H9 (cell line): ENCODE data around the gene FYCO1. TPM values are rescaled to one million over a fixed set of nuclear protein-coding genes. Genes with fewer than 3 reads are reported as not detected.

Source experiments
- DNase-seq: peaks from one replicate; pipeline ENCODE4 v3.0.0-alpha.2; 2017
- H2AFZ ChIP-seq: one replicate; pipeline ENCODE4 v1.6.1; 2013; ENCODE audit warnings: mild to moderate bottlenecking, low read length, control low read depth, moderate library complexity
- H2AK5ac ChIP-seq: 2 replicates; pipeline ENCODE4 v1.6.1; 2013; ENCODE audit warnings: low read length, control low read depth, mixed read lengths; ENCODE audit not compliant: insufficient read length
- H2BK120ac ChIP-seq: one replicate; pipeline ENCODE4 v1.6.1; 2013; ENCODE audit warnings: low read depth, mild to moderate bottlenecking, low read length, control low read depth, inconsistent platforms; ENCODE audit not compliant: poor library complexity, severe bottlenecking
- H2BK12ac ChIP-seq: 2 replicates; pipeline ENCODE4 v1.6.1; 2013; ENCODE audit warnings: low read length, control low read depth, mixed read lengths, low read depth; ENCODE audit not compliant: insufficient read length
- H2BK15ac ChIP-seq: 2 replicates; pipeline ENCODE4 v1.6.1; 2013; ENCODE audit warnings: low read depth, low read length, control low read depth
- H2BK20ac ChIP-seq: one replicate; pipeline ENCODE4 v1.6.1; 2013; ENCODE audit warnings: low read depth, mild to moderate bottlenecking, low read length, control low read depth, inconsistent platforms; ENCODE audit not compliant: poor library complexity, severe bottlenecking
- H2BK5ac ChIP-seq: 2 replicates; pipeline ENCODE4 v1.6.1; 2013; ENCODE audit warnings: low read length, control low read depth, mixed read lengths; ENCODE audit not compliant: insufficient read length
- H3K14ac ChIP-seq: 2 replicates; pipeline ENCODE4 v1.6.1; 2013; ENCODE audit warnings: low read length, control low read depth; ENCODE audit not compliant: insufficient read depth
- H3K18ac ChIP-seq: 2 replicates; pipeline ENCODE4 v1.6.1; 2013; ENCODE audit warnings: low read depth, mild to moderate bottlenecking, mixed read lengths, low read length, control low read depth; ENCODE audit not compliant: insufficient read length
- H3K23ac ChIP-seq: 2 replicates; pipeline ENCODE4 v1.6.1; 2013; ENCODE audit warnings: low read length, control low read depth, mixed read lengths, low read depth; ENCODE audit not compliant: insufficient read length
- H3K23me2 ChIP-seq: 2 replicates; pipeline ENCODE4 v1.6.1; 2013; ENCODE audit warnings: low read depth, mild to moderate bottlenecking, mixed read lengths, low read length, control low read depth; ENCODE audit not compliant: insufficient read length, poor library complexity, severe bottlenecking
- H3K27ac ChIP-seq: 2 replicates; pipeline ENCODE4 v1.5.1; 2013; ENCODE audit warnings: low read length, control low read depth, mixed read lengths, low read depth; ENCODE audit not compliant: insufficient read length
- H3K27me3 ChIP-seq: 2 replicates; pipeline ENCODE4 v1.6.1; 2013; ENCODE audit warnings: low read length, control low read depth, inconsistent platforms; ENCODE audit not compliant: insufficient read depth
- H3K4ac ChIP-seq: 2 replicates; pipeline ENCODE4 v1.6.1; 2013; ENCODE audit warnings: low read depth, mild to moderate bottlenecking, control low read depth, inconsistent platforms, low read length, moderate library complexity
- H3K4me1 ChIP-seq: 2 replicates; pipeline ENCODE4 v1.6.1; 2013; ENCODE audit warnings: low read length, control low read depth, inconsistent platforms; ENCODE audit not compliant: insufficient read depth
- H3K4me2 ChIP-seq: 2 replicates; pipeline ENCODE4 v1.6.1; 2013; ENCODE audit warnings: low read length, control low read depth, mixed read lengths; ENCODE audit not compliant: insufficient read length, insufficient read depth
- H3K56ac ChIP-seq: 2 replicates; pipeline ENCODE4 v1.6.1; 2013; ENCODE audit warnings: low read depth, mild to moderate bottlenecking, mixed read lengths, low read length, control low read depth; ENCODE audit not compliant: insufficient read length
- H3K79me1 ChIP-seq: 2 replicates; pipeline ENCODE4 v1.6.1; 2013; ENCODE audit warnings: low read depth, mild to moderate bottlenecking, moderate library complexity, low read length, control low read depth, inconsistent platforms; ENCODE audit not compliant: insufficient read depth, poor library complexity, severe bottlenecking
- H3K79me2 ChIP-seq: 2 replicates; pipeline ENCODE4 v1.6.1; 2013; ENCODE audit warnings: low read length, control low read depth, inconsistent platforms; ENCODE audit not compliant: insufficient read depth
- H3K9ac ChIP-seq: 2 replicates; pipeline ENCODE4 v1.6.1; 2013; ENCODE audit warnings: low read length, control low read depth, mixed read lengths; ENCODE audit not compliant: insufficient read length; ENCODE audit errors: extremely low read depth
- H3K9me3 ChIP-seq: one replicate; pipeline ENCODE4 v1.6.1; 2013; ENCODE audit warnings: low read depth, low read length, inconsistent platforms; ENCODE audit not compliant: control insufficient read depth
- H3T11ph ChIP-seq: one replicate; pipeline ENCODE4 v1.6.1; 2013; ENCODE audit warnings: mild to moderate bottlenecking, low read length, control low read depth, inconsistent platforms
- H4K20me1 ChIP-seq: one replicate; pipeline ENCODE4 v1.6.1; 2013; ENCODE audit not compliant: control insufficient read depth, insufficient read length, insufficient read depth
- H4K5ac ChIP-seq: 2 replicates; pipeline ENCODE4 v1.6.1; 2013; ENCODE audit warnings: low read depth, mild to moderate bottlenecking, mixed read lengths, low read length, control low read depth; ENCODE audit not compliant: insufficient read length
- H4K8ac ChIP-seq: replicated peaks from 2 replicates; pipeline ENCODE4 v1.6.1; 2013; ENCODE audit warnings: low read length, control low read depth, mixed read lengths, low read depth; ENCODE audit not compliant: insufficient read length
- H4K91ac ChIP-seq: 2 replicates; pipeline ENCODE4 v1.6.1; 2013; ENCODE audit warnings: low read depth, mild to moderate bottlenecking, moderate library complexity, mixed read lengths, low read length, control low read depth; ENCODE audit not compliant: insufficient read length
- H3K27ac Mint-ChIP-seq, 3 experiments: 2 replicates in 2 of 3; 3 replicates in 1 of 3; pipeline ENCODE4 v1.8.0; 2020 to 2021; ENCODE audit warnings: mixed read lengths in 3 of 3, mild to moderate bottlenecking in 1 of 3, moderate library complexity in 1 of 3
- H3K27me3 Mint-ChIP-seq: 2 replicates; pipeline ENCODE4 v1.8.0; 2021; ENCODE audit warnings: low read depth, mild to moderate bottlenecking, moderate library complexity, mixed read lengths
- H3K36me3 Mint-ChIP-seq, 3 experiments: 2 replicates in 2 of 3; 3 replicates in 1 of 3; pipeline ENCODE4 v1.8.0; 2020 to 2021; ENCODE audit warnings: low read depth in 3 of 3, mixed read lengths in 3 of 3; ENCODE audit not compliant: insufficient read depth in 1 of 3
- H3K4me1 Mint-ChIP-seq, 2 experiments: 2 replicates each; pipeline ENCODE4 v1.8.0; 2020; ENCODE audit warnings: mixed read lengths in 2 of 2
- H3K4me3 Mint-ChIP-seq, 2 experiments: 2 replicates in 1 of 2; 3 replicates in 1 of 2; pipeline ENCODE4 v1.8.0; 2020 to 2021; ENCODE audit warnings: mild to moderate bottlenecking in 2 of 2, mixed read lengths in 2 of 2, moderate library complexity in 1 of 2
- H3K9me3 Mint-ChIP-seq, 2 experiments: 2 replicates in 1 of 2; 3 replicates in 1 of 2; pipeline ENCODE4 v1.8.0; 2020; ENCODE audit warnings: mild to moderate bottlenecking in 2 of 2, mixed read lengths in 2 of 2, moderate library complexity in 1 of 2
- WGBS: extraction: QIAGEN DNeasy Blood & Tissue Kit; methylation state at CpG from one replicate; pipeline ENCODE4 v1.1.7; 2013; ENCODE audit warnings: missing lambda C conversion rate, low lambda C conversion rate, mixed read lengths; ENCODE audit not compliant: insufficient read length; ENCODE audit errors: extremely low coverage; 5-methylcytosine and 5-hydroxymethylcytosine counted together
- total RNA-seq: library from RNA; stranded (reverse); gene quantifications from 2 replicates; pipeline ENCODE4 v1.2.1, GENCODE V29; 2021
- TF ChIP-seq, protein P1 (sequence below): fragments of 200-600 bp; sonication (generic); conservative IDR thresholded peaks from 3 replicates; pipeline ENCODE4 v1.8.0; 2021; ENCODE audit warnings: antibody characterized with exemption, mild to moderate bottlenecking

Gene FYCO1
- total RNA-seq, 1 experiment from 2014 or later: 10.4 TPM

DNA sequence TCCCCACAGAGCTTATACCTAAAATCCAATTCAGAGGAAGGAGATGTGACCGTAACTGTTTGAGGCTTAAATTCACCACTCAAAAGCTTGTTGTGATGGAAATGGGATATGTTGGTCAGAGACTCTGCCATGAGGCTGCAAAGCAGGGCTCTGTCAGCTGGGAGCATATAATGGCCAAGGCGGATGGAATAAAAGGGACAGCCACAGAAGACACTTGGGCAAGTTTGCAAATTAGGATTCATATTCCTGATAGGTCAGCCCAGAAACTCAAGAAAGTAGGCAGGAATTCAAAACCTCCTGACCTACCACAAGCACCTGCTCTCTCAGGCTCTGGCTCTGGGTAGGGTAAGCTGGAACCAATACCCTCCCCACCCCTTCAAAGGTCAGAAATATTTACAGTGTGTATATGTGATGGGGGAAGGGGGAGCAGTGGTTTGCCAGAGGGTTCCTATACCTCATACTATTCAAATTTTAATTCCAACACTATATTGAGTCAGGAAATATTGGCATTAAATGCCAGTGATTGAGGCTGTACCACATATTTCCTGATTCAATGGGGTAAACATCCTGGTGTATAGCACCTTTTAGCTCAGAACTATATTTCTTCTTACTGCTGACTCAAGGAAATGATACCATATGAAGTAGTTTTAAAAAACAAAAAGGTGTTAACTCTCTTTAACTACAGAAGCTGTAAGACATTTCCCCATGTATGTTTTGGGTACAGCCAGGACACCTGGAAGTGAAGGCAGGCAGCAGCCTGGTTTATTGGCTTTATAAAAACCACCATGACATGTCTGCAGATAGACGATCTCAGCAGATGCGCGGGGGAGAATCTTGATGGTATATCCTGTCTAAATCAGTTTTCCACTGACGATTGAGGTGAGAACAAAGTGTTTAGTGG is 19.2 kb downstream of the FYCO1 start:
- no peak overlapping the region for H2BK120ac ChIP-seq
- H3K27ac ChIP-seq: no peak overlapping the region
- H3K9ac ChIP-seq: no peak overlapping the region
- H3K4me1 ChIP-seq: no peaks in the 10 kb centered on the region
- WGBS: no CpG with 5 or more reads among the region's 6 CpGs
- H3K36me3 Mint-ChIP-seq: peaks cover 17 to 78% (median 63%) of the 10 kb centered on the region in 3 experiments; a peak in 6 of 7 replicates
- no peak overlapping the region for H3K4me2 ChIP-seq
- no peak overlapping the region for H3K14ac ChIP-seq
- TF ChIP-seq, protein P1, sequence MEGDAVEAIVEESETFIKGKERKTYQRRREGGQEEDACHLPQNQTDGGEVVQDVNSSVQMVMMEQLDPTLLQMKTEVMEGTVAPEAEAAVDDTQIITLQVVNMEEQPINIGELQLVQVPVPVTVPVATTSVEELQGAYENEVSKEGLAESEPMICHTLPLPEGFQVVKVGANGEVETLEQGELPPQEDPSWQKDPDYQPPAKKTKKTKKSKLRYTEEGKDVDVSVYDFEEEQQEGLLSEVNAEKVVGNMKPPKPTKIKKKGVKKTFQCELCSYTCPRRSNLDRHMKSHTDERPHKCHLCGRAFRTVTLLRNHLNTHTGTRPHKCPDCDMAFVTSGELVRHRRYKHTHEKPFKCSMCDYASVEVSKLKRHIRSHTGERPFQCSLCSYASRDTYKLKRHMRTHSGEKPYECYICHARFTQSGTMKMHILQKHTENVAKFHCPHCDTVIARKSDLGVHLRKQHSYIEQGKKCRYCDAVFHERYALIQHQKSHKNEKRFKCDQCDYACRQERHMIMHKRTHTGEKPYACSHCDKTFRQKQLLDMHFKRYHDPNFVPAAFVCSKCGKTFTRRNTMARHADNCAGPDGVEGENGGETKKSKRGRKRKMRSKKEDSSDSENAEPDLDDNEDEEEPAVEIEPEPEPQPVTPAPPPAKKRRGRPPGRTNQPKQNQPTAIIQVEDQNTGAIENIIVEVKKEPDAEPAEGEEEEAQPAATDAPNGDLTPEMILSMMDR: no peak
- H3K9me3 ChIP-seq: no peaks in the 10 kb centered on the region
- no peak overlapping the region for H3K4ac ChIP-seq
- H3K23ac ChIP-seq: no peak overlapping the region
- H3K23me2 ChIP-seq: no peaks in the 10 kb centered on the region
- no peak overlapping the region for H3K18ac ChIP-seq
- H4K5ac ChIP-seq: no peak overlapping the region
- no peak overlapping the region for H2AK5ac ChIP-seq
- DNase-seq: no peak
- H2BK20ac ChIP-seq: no peak overlapping the region
- H3K56ac ChIP-seq: no peak overlapping the region
- no peak overlapping the region for H2AFZ ChIP-seq
- H3K9me3 Mint-ChIP-seq: no peaks in the 10 kb centered on the region
- H3K4me3 Mint-ChIP-seq: no peak overlapping the region
- no peaks in the 10 kb centered on the region for H3K79me2 ChIP-seq
- H2BK5ac ChIP-seq: no peak overlapping the region
- H3K27me3 ChIP-seq: no peaks in the 10 kb centered on the region
- H3K27me3 Mint-ChIP-seq: no peaks in the 10 kb centered on the region
- H4K91ac ChIP-seq: no peak overlapping the region
- no peaks in the 10 kb centered on the region for H3K4me1 Mint-ChIP-seq
- no peak overlapping the region for H3T11ph ChIP-seq
- no peak overlapping the region for H4K8ac ChIP-seq
- H2BK15ac ChIP-seq: no peak overlapping the region
- no peaks in the 10 kb centered on the region for H3K79me1 ChIP-seq
- peaks cover 3% of the 10 kb centered on the region for H4K20me1 ChIP-seq
- no peak overlapping the region for H2BK12ac ChIP-seq
- peak overlapping the region in 1 of 3 experiments; percentile 45; a peak in 1 of 7 replicates for H3K27ac Mint-ChIP-seq
